GM19397 (cell line): Measurements from ENCODE around the gene NDUFAF2.

Experiments used
- ATAC-seq: cut with Tn5 transposase; IDR thresholded peaks from one replicate; pipeline ENCODE4 v1.9.1; 2021; ENCODE audit warnings: mild to moderate bottlenecking, moderate library complexity; ENCODE audit not compliant: unreplicated experiment

The NDUFAF2 gene

DNA sequence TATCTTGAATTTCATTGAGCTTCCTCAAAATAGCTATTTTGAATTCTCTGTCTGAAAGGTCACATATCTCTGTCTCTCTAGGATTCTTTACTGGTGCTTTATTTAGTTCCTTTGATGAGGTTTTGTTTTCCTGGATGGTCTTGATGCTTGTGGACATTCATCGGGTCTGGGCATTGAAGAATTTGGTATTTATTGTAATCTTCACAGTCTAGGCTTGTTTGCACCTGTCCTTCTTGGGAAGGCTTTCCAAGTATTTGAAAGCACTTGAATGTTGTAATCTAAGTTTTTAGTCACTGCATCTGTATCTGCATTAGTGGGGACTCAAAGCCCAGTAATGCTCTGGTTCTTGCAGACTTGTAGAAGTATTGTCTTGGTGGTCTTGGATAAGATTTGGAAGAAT lies 169.4 kb downstream of the NDUFAF2 start:
- ATAC-seq, result no peak

- ATAC-seq, result no peak
Observed at GRCh38 chr5:61115968-61116367, 171.0 kb downstream of the NDUFAF2 start.

- no peak for ATAC-seq
Observed at GRCh38 chr5:61119066-61119465, 174.1 kb downstream of the NDUFAF2 start.

DNA sequence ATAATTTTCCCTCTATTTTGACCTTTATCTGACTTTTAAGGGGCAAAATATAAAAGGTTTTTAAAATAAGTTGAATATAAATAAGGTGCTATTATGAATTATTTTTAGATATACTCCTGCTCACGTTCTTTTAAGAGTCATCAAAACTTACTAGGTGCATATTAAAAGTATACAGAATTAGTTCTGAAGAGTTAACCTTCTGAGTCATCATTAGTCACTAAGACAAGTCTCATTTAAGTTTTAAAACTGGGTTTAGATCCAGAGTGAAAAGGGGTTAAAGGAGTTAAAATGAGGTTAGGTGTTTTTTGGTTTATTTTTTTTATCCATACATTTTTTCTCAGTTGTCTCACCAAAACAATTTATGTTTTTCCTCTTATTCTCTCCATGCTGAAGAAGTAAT lies 175.5 kb downstream of the NDUFAF2 start:
- ATAC-seq, result no peak

DNA sequence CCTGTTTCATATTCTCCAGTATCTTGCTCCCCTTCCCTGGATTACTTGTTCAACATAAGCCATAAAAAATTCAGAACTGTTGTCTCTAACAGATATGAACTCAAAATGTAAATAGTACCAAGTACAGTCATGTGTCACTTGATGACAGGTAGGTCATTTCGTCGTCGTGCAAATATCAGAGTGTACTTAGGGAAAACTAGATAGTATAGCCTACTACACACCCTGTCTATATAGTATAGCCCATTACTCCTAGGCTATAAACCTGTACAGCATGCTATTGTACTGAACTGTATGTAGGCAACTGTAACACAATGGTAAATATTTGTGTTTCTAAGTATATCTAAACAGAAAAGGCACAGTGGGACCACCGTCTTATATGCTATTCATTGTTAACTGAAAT lies 178.1 kb downstream of the NDUFAF2 start:
- no peak for ATAC-seq

GRCh38 chr5:61130289-61130688 lies 185.3 kb downstream of the NDUFAF2 start:
- no peak for ATAC-seq

DNA sequence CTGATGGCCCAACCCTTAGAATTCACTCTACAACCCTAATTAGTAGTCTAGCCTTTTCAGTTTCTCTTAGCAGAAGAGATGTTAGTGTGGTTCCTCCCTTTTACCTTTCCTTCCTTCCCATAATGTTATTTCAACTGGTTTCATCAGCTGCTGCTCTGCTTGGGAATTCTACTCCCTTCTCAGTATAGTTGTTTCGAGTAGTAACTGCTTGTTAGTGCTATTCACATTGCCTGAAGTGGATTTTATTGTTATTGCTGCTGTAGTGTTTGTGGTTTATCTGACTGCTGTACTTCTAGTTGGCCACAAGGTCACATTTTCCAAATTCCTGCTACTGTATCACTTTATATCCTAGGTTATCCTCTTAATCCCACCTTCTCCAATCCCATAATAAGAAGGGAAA lies 187.6 kb downstream of the NDUFAF2 start:
- no peak for ATAC-seq

- ATAC-seq, result no peak
Observed at GRCh38 chr5:61137835-61138234, 192.8 kb downstream of the NDUFAF2 start.

GRCh38 chr5:61139094-61139873 lies 194.3 kb downstream of the NDUFAF2 start:
- no peak for ATAC-seq

GRCh38 chr5:61139931-61140330 lies 194.9 kb downstream of the NDUFAF2 start:
- ATAC-seq, result no peak

GRCh38 chr5:61141801-61142200 lies 196.8 kb downstream of the NDUFAF2 start:
- ATAC-seq, result no peak

DNA sequence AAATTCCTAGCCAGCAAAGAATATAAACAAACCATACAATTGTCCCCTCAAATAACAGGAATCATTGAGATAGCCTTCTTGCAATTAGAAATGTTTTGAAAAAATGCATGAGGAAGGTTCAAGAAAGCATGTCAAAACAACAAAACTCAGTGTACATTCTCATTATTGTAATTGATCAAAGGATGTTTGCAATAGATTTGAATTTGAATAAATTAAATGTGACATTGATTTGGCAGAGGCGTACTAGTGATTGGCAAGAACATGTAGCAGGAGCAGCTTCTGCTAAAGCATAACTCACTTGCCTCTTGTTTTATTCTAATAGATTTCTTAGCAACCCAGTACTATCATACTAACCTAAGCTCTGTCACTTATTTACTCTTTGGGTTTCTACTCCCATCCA lies 197.4 kb downstream of the NDUFAF2 start:
- ATAC-seq, result no peak

DNA sequence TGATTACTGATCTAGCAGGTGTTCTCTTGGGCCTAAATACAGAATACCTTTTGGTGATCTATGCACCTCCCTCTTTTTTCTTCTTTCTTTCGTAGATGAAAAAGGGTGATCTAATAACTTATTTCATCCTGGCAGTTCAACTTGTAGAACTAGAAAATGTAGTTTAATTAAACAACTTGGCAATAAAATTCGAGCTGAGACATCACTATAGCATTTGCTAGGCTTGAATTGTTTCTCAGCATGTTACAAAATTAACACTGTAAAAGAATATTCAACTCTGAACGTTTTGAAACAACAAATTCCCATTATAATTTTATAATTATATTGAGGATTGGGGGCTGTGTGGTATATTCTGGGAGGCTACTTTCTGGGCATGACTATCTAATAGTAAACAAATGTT lies 197.8 kb downstream of the NDUFAF2 start:
- ATAC-seq, result no peak

DNA sequence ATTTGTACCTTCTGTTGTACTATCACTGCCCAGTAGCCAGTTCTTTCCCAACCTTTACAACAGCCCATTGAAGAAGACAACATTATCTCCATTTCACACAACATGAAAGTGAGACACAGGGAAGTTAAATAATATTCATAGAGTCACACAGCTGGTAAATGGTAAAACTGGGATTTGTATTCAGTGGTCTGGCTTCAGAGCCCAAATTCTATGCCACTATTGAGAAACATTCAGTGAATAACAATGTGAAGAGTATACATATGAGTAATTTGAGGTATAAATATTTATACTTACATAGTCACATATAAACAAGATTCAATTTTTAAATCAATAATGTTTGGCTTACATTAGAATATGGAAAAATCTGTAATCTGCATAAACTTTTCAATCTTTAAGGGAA lies 203.5 kb downstream of the NDUFAF2 start:
- no peak for ATAC-seq

DNA sequence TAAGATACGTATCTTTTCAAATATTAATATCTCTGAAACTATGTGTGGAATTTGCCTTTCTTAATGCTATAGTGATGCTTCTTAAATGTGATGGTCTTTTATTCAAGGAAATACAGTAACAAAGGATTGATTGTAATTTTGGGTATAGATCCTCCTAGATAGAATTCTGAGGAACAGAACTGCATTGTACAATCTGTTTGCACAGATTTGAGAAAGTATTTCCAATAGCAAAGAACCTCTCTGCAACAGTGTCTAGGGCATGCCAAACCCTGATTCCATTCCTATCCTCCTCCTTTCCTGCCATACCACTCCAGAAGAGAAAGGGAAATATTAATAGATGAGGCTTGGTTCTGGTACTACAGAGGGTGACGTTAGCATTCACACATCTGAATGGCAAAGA lies 206.9 kb downstream of the NDUFAF2 start:
- no peak for ATAC-seq

DNA sequence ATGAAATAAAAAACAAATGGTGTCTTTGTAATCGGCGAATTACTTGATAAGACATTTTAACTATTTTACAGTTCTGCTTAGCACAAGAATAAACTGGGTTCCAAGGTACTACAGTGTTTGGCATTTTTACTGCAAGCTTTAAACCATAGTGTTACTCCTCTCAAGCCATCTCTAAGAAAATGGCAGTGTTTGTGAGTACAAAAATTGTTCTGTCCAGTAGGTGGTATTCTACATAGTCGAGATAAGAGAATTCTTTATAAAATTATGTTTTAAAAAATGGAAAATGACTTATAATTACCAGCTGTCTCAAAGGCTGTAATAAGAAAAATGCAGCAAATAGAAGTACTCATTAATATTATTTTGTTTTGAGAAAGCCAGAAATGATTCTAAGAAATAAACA lies 214.1 kb downstream of the NDUFAF2 start:
- ATAC-seq, result no peak

- ATAC-seq, result no peak
Observed at GRCh38 chr5:61159836-61160235, 214.8 kb downstream of the NDUFAF2 start.

DNA sequence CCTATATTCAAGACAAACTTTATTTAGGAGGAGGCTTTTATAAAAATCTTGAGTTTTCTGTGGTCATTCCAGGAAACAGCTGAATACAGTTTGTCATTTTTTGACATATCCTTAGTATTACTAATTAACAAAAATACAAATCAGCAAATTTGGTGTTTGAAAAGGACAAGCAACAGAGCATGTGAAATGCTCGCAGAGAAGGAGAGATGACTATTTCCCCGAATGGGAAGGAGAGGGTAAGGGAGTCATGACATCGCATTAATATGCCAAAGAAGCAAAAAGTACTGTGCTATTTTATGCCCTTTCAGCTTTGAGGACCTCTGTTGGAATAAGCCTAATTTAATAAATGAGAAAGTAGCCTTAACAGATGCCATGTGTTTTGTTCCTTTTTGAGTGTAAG lies 215.5 kb downstream of the NDUFAF2 start:
- no peak for ATAC-seq

DNA sequence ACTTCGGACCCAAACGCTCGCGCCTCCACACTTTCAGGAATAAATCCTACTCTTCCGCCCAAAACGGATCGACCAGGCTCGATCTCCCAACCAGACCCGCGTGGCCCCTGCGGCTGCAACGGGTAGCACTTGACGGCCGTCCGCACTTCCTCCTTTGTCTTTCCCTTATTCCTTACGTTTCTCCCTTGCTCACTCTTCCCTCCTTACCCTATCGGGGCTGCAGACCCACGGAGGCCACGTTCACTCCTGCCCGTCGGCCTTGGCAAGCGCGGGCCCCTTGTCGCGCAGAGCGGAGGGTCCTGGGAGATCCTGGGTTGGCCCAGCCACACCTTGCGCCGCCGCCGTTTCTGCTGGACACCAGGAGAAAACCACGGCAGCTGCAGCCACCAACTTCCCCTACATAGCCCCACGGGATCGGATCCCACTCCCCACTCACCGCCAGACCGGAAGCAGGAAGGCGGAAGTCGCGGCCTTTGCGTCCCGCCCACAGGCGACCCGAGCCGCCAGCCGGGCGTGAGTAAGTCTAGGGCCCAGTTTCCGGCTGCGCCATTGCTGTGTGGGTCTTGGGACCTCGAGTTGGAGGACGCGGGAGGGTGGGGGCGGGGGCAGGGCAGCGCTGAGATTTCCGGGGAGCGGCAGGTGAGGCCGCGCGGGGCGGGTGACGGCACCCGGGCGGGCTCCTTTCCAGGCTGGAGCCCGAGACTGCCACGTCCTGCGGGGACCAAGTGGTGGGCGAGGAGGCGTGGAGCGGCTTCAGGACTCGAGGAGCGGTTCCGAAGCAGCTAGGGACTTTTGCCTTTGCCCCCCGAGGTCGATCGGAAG lies 217.2 kb downstream of the NDUFAF2 start, which contains the start of gene SMIM15:
Gene SMIM15 (minus strand): TSS at position 459 of the 822 bp plus-strand sequence. CDS start 2,297 bp downstream, outside the sequence.
- ATAC-seq, result peak; percentile 99

DNA sequence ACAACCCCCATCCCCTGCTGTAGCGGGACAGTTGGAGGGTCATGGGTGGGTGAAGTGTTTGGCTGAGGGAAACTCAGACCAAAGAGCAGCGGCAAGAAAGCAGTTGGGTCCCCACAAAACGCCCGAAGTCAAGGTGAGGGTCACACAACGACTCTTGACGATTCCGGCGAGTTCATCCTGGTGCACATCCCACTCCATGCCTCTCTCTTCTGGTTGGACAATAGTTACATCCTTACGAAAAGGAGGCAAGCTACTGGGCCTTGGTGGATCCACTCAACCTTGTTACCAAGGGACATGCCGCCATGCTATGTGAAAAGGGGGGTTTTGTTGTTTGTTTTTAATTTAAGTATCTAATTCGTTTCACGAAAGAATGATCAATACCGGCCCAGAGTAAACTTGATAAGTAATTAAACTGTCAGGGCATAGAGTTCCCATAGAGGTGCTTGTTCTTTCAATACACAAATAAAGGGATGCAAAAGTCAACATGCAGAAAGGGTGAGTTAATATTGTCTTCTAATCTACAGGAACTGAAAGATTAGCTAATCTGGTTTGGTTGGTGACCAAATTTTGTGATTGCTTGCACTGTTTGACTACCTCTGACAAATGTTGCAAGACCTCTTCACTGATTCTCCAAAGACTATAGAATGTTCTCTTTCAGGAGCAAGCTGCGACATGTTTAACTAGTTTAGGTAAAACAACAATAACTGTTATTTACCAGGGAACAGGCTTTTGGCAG lies 218.0 kb downstream of the NDUFAF2 start:
- no peak for ATAC-seq

- no peak for ATAC-seq
Observed at GRCh38 chr5:61163905-61164304, 218.9 kb downstream of the NDUFAF2 start.
